Upper lobe of left lung (tissue), 4 donors: ENCODE measurements around the gene STAT4.

Experiments
- POLR2A ChIP-seq, 4 donors: fragments of 450-650 bp; IDR thresholded peaks; one replicate each; pipeline ENCODE4 v1.5.1; 2016 to 2017; ENCODE audit warnings: antibody characterized with exemption in 4 of 4, mild to moderate bottlenecking in 2 of 4
- POLR2AphosphoS5 ChIP-seq, 2 donors: sonication (generic); formaldehyde crosslinking; IDR thresholded peaks; one replicate each; pipeline ENCODE4 v1.5.1; 2017; ENCODE audit warnings: antibody characterized with exemption in 2 of 2

DNA sequence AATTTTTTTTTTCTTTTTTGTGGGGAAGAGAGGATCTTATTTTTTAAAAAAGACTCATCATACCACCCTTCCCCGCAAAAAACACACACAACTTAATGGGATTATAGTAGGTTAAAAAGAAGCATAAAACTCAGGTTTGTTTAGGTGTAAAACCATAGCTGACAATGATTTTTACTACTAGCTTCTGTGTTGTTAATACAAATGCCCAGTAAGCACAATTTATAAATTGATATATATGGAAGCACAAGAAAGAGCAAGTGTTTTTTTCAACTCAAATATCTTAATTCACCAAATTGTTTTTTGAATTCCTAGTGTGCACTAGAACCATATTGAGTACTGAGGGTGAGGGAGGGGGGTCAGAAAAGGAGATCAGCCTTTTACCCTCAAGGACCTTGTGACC, 7.0 kb downstream of the STAT4 start:
- no peak for TF ChIP-seq POLR2AphosphoS5 (IDR thresholded peaks at IDR 0.05)
- TF ChIP-seq POLR2A (IDR thresholded peaks at IDR 0.05): no peak
